GM23248 (cell line): ENCODE data around the gene NSUN2. TPM values are rescaled to one million over a fixed set of nuclear protein-coding genes. Genes with fewer than 3 reads are reported as not detected.

Experiments used
- DNase-seq: peaks from one replicate; pipeline ENCODE4 v3.0.0-alpha.2; 2015
- H2AFZ ChIP-seq: fragments of 200-600 bp; sonication (generic); 2 replicates; pipeline ENCODE4 v1.6.1; 2016; ENCODE audit warnings: antibody characterized with exemption
- H3F3A ChIP-seq: fragments of 200-600 bp; sonication (generic); 2 replicates; pipeline ENCODE4 v1.6.1; 2016; ENCODE audit warnings: mild to moderate bottlenecking, antibody characterized with exemption, mixed run types; ENCODE audit not compliant: insufficient read depth
- H3K27ac ChIP-seq: fragments of 200-600 bp; sonication (generic); 2 replicates; pipeline ENCODE4 v1.5.1; 2016; ENCODE audit warnings: mild to moderate bottlenecking
- H3K27me3 ChIP-seq: fragments of 200-600 bp; sonication (generic); replicated peaks from 2 replicates; pipeline ENCODE4 v1.6.1; 2016; ENCODE audit warnings: mild to moderate bottlenecking; ENCODE audit not compliant: insufficient read depth
- H3K36me3 ChIP-seq: fragments of 200-600 bp; sonication (generic); 2 replicates; pipeline ENCODE4 v1.6.1; 2016; ENCODE audit warnings: low read depth, mild to moderate bottlenecking
- H3K4me1 ChIP-seq: fragments of 200-600 bp; sonication (generic); 2 replicates; pipeline ENCODE4 v1.6.1; 2016; ENCODE audit warnings: mild to moderate bottlenecking; ENCODE audit not compliant: insufficient read depth
- H3K4me2 ChIP-seq: fragments of 200-600 bp; sonication (generic); one replicate; pipeline ENCODE4 v1.6.1; 2016; ENCODE audit warnings: mild to moderate bottlenecking; ENCODE audit not compliant: unreplicated experiment
- H3K4me3 ChIP-seq: fragments of 200-600 bp; sonication (generic); 2 replicates; pipeline ENCODE4 v1.5.1; 2016; ENCODE audit warnings: mild to moderate bottlenecking
- H3K79me2 ChIP-seq: fragments of 200-600 bp; sonication (generic); 2 replicates; pipeline ENCODE4 v1.6.1; 2016; ENCODE audit warnings: mild to moderate bottlenecking; ENCODE audit not compliant: insufficient read depth
- H3K9ac ChIP-seq: fragments of 200-600 bp; sonication (generic); 2 replicates; pipeline ENCODE4 v1.6.1; 2016; ENCODE audit warnings: mild to moderate bottlenecking
- H3K9me2 ChIP-seq: fragments of 200-600 bp; sonication (generic); 2 replicates; pipeline ENCODE4 v1.6.1; 2016; ENCODE audit warnings: mixed run types, mild to moderate bottlenecking, moderate library complexity; ENCODE audit not compliant: insufficient read depth
- H3K9me3 ChIP-seq: fragments of 200-600 bp; sonication (generic); one replicate; pipeline ENCODE4 v1.6.1; 2017; ENCODE audit warnings: low read depth
- H4K20me1 ChIP-seq: fragments of 200-600 bp; sonication (generic); 2 replicates; pipeline ENCODE4 v1.6.0; 2016; ENCODE audit not compliant: insufficient read depth
- EZH2 ChIP-seq: fragments of 200-600 bp; sonication (generic); IDR thresholded peaks from 2 replicates; pipeline ENCODE4 v1.6.1; 2018; ENCODE audit warnings: antibody characterized with exemption, mild to moderate bottlenecking; ENCODE audit not compliant: insufficient read depth, poor library complexity, severe bottlenecking
- EZH2phosphoT487 ChIP-seq: fragments of 200-600 bp; sonication (generic); IDR thresholded peaks from 2 replicates; pipeline ENCODE4 v1.6.1; 2018; ENCODE audit warnings: antibody characterized with exemption, moderate library complexity, mild to moderate bottlenecking, low read depth; ENCODE audit not compliant: insufficient read depth
- WGBS, 2 experiments: methylation state at CpG; one replicate each; pipeline ENCODE4 v1.1.6; 2015 to 2017; ENCODE audit warnings: low lambda C conversion rate in 2 of 2, low coverage in 1 of 2; ENCODE audit errors: missing lambda C conversion rate in 2 of 2; 5-methylcytosine and 5-hydroxymethylcytosine counted together
- in situ Hi-C: fragments of 300-500 bp; cut with MboI; formaldehyde crosslinking; loops from 2 replicates; pipeline ENCODE4 v1.15.0; 2020
- polyA plus RNA-seq: library from polyadenylated mRNA; unstranded; fragments of >200 nt; fragmentation: Nextera tagmentation; extraction: Ambion mirVana; gene quantifications from 2 replicates; pipeline ENCODE4 v1.2.1, GENCODE V29; 2016
- total RNA-seq: library from RNA; depleted of rRNA; stranded (reverse); fragments of >200 nt; shearing (Covaris generic); gene quantifications from 2 replicates; pipeline ENCODE4 v1.2.3, GENCODE V29; 2014

NSUN2 gene
- total and polyA plus RNA-seq, 2 experiments from 2014 or later = 48.2 to 51.0 TPM

- Histone ChIP-seq H3K9me3 (no peaks in the 10 kb centered on the region), H3K4me3 (no peak overlapping the region), H3K79me2 (no peaks in the 10 kb centered on the region), H3K4me1 (no peaks in the 10 kb centered on the region), H3F3A (no peaks in the 10 kb centered on the region), H3K36me3 (no peaks in the 10 kb centered on the region), H4K20me1 (no peaks in the 10 kb centered on the region), H2AFZ (no peak overlapping the region), H3K9ac (no peak overlapping the region), H3K4me2 (no peak overlapping the region), H3K27me3 (peaks cover 54% of the 10 kb centered on the region), H3K9me2 (no peaks in the 10 kb centered on the region), H3K27ac (no peak overlapping the region)
- TF ChIP-seq EZH2 (no peak), EZH2phosphoT487 (no peak)
- in situ Hi-C loops = no loop called here
- DNase-seq = no peak
- WGBS, 2 experiments = 69 to 72% methylated on average over 6 of the region's 6 CpGs
These were observed 48.7 kb downstream of the NSUN2 start for GRCh38 chr5:6584101-6584645.

GRCh38 chr5:6583049-6583880 is 49.6 kb downstream of the NSUN2 start:
- Histone ChIP-seq H3K36me3 (no peaks in the 10 kb centered on the region), H3F3A (no peaks in the 10 kb centered on the region), H3K4me1 (no peaks in the 10 kb centered on the region), H3K9me2 (no peaks in the 10 kb centered on the region), H2AFZ (0 out of 2 replicates have a peak overlapping the region, but pooled peaks have one; percentile 48), H3K4me3 (peak overlapping the region; percentile 35; the same call in 1 of the 2 replicates), H3K79me2 (no peaks in the 10 kb centered on the region), H3K27ac (no peak overlapping the region), H3K4me2 (no peak overlapping the region), H3K9ac (no peak overlapping the region), H4K20me1 (no peaks in the 10 kb centered on the region), H3K27me3 (peaks cover 63% of the 10 kb centered on the region), H3K9me3 (no peaks in the 10 kb centered on the region)
- WGBS, 2 experiments = 7 to 8% methylated on average over 46 to 79 of the region's 85 CpGs
- in situ Hi-C loops = no loop called here
- peak; percentile 63 for DNase-seq
- TF ChIP-seq EZH2 (no peak), EZH2phosphoT487 (no peak)

GRCh38 chr5:6582507-6583048 is 50.3 kb downstream of the NSUN2 start:
- Histone ChIP-seq H3F3A (no peaks in the 10 kb centered on the region), H3K9ac (no peak overlapping the region), H2AFZ (0 out of 2 replicates have a peak overlapping the region, but pooled peaks have one; percentile 48), H3K79me2 (no peaks in the 10 kb centered on the region), H3K9me2 (no peaks in the 10 kb centered on the region), H3K4me1 (no peaks in the 10 kb centered on the region), H3K36me3 (no peaks in the 10 kb centered on the region), H3K4me3 (peak overlapping the region; percentile 35; the same call in 1 of the 2 replicates), H3K4me2 (no peak overlapping the region), H3K9me3 (no peaks in the 10 kb centered on the region), H4K20me1 (no peaks in the 10 kb centered on the region), H3K27me3 (peaks cover 61% of the 10 kb centered on the region), H3K27ac (no peak overlapping the region)
- 29 to 33% methylated on average over 30 of the region's 30 CpGs for WGBS, 2 experiments
- no peak for DNase-seq
- TF ChIP-seq EZH2phosphoT487 (no peak), EZH2 (no peak)
- in situ Hi-C loops = no loop called here

- no peak for DNase-seq
- Histone ChIP-seq H3K4me1 (no peaks in the 10 kb centered on the region), H2AFZ (no peak overlapping the region), H3K9me3 (no peaks in the 10 kb centered on the region), H3K9me2 (no peaks in the 10 kb centered on the region), H3K9ac (no peak overlapping the region), H3K27me3 (peaks cover 56% of the 10 kb centered on the region), H3K4me3 (no peak overlapping the region), H3K36me3 (no peaks in the 10 kb centered on the region), H3K27ac (no peak overlapping the region), H3K79me2 (no peaks in the 10 kb centered on the region), H4K20me1 (no peaks in the 10 kb centered on the region), H3K4me2 (no peak overlapping the region), H3F3A (no peaks in the 10 kb centered on the region)
- no peak for TF ChIP-seq EZH2phosphoT487
- no peak for TF ChIP-seq EZH2
- in situ Hi-C loops = no loop called here
- 66 to 68% methylated on average over 14 of the region's 14 CpGs for WGBS, 2 experiments
These were observed 51.1 kb downstream of the NSUN2 start for GRCh38 chr5:6581559-6582426.
